GM23248 (cell line): ENCODE results near the gene CCBE1.

Experiments
- EZH2 ChIP-seq: fragments of 200-600 bp; sonication (generic); IDR thresholded peaks from 2 replicates; pipeline ENCODE4 v1.6.1; 2018; ENCODE audit warnings: antibody characterized with exemption, mild to moderate bottlenecking; ENCODE audit not compliant: insufficient read depth, poor library complexity, severe bottlenecking
- EZH2phosphoT487 ChIP-seq: fragments of 200-600 bp; sonication (generic); IDR thresholded peaks from 2 replicates; pipeline ENCODE4 v1.6.1; 2018; ENCODE audit warnings: antibody characterized with exemption, moderate library complexity, mild to moderate bottlenecking, low read depth; ENCODE audit not compliant: insufficient read depth

- TF ChIP-seq EZH2phosphoT487, result no peak
- TF ChIP-seq EZH2, result no peak
Observed at GRCh38 chr18:59576541-59577385, 120.5 kb downstream of the CCBE1 start.
